Activated naive CD8-positive, alpha-beta T cell treated with anti-CD3 and anti-CD28 coated beads for 36 hours (primary cell): ENCODE results near the gene GSG1L. TPM values are rescaled to one million over a fixed set of nuclear protein-coding genes. Genes with fewer than 3 reads are reported as not detected.

ENCODE experiments used
- DNase-seq: peaks from one replicate; pipeline ENCODE4 v3.0.0; 2021
- H3K27ac Mint-ChIP-seq: one replicate; pipeline ENCODE4 v1.8.0; 2022; ENCODE audit warnings: mild to moderate bottlenecking, moderate library complexity, mixed read lengths
- H3K27me3 Mint-ChIP-seq: one replicate; pipeline ENCODE4 v1.8.0; 2022; ENCODE audit warnings: mild to moderate bottlenecking, mixed read lengths
- H3K36me3 Mint-ChIP-seq: one replicate; pipeline ENCODE4 v1.8.0; 2021; ENCODE audit warnings: mild to moderate bottlenecking, mixed read lengths
- H3K4me1 Mint-ChIP-seq: one replicate; pipeline ENCODE4 v1.8.0; 2021; ENCODE audit warnings: mixed read lengths
- H3K4me3 Mint-ChIP-seq: one replicate; pipeline ENCODE4 v1.8.0; 2022; ENCODE audit warnings: mild to moderate bottlenecking, moderate library complexity, mixed read lengths
- H3K9me3 Mint-ChIP-seq: one replicate; pipeline ENCODE4 v1.8.0; 2022; ENCODE audit warnings: mixed read lengths
- total RNA-seq, 2 experiments: library from RNA; stranded (reverse); gene quantifications; one replicate each; pipeline ENCODE4 v1.2.3, GENCODE V29; 2021

Gene GSG1L
- total RNA-seq, 2 experiments from 2014 or later = not detected

DNA sequence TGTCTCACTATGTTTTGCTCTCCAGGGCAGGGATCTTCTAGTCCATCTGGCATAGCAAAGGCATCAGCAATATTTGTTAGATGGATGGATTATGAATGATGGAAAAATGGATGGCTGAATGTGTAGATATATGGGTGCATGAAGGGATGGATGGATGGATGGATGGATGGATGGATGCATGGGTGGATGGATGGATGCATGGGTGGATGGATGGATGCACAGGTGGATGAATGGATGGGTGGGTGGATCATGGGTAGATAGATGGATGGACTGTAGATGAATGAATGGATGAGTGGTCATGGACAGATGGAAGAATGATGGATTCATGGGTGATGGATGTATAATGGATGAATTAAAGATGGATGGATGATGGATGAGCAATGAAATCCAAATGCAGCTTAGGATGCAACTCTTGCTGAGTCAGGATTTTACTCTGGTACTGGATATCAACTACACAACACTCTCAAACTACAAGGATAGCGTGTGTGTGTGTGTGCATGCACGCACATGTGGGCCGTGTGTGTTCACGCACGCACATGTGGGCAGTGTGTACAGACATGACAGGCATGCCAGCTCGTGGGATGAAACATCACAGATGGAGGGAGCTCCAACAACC is 34.0 kb downstream of the GSG1L start:
- H3K4me3 Mint-ChIP-seq = no peak overlapping the region
- H3K36me3 Mint-ChIP-seq = peaks cover 1% of the 10 kb centered on the region
- no peaks in the 10 kb centered on the region for H3K4me1 Mint-ChIP-seq
- no peaks in the 10 kb centered on the region for H3K9me3 Mint-ChIP-seq
- peaks cover 7% of the 10 kb centered on the region for H3K27me3 Mint-ChIP-seq
- no peak for DNase-seq
- no peak overlapping the region for H3K27ac Mint-ChIP-seq

DNA sequence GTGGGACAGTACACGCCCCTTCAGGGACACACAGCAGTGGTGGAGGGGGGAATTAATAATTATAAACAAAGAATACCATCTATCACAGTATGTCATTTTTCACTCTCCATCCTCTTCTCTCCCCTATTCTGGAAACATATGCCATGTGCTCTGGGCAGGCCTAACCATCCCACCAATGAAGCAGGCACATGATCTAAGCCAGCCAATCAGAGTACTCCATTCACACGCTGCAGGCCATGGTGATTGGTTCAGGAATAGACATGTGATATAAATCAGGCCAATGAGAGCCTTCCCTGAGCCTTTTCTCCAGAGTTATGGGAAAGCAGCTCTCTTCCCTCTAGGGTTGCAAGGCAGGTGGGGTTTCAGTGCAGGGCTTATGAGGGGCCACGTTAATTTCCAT is 36.5 kb downstream of the GSG1L start:
- Mint-ChIP-seq H3K4me3 (no peak overlapping the region), H3K36me3 (peaks cover 1% of the 10 kb centered on the region), H3K4me1 (no peaks in the 10 kb centered on the region), H3K27me3 (no peaks in the 10 kb centered on the region), H3K27ac (no peak overlapping the region), H3K9me3 (no peaks in the 10 kb centered on the region)
- DNase-seq = no peak

DNA sequence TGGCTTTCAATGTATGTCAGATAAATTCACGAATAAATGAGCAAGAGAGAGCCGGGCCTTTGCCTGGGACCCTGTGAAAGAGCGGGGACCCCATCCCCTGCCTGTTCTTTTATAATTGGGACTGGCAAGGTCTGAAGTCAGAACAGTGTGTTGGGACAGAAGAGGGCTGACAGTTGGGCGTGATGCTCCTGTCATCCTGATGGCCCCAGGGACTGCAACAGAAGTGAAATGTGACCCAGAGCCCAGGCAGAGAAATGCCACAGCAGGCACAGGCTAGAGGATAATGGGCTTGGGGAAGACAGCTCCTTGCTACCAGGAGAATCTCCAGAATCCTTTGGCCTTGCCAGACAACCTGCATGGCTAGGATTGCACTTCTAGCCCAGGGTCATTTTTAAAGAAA is 37.9 kb downstream of the GSG1L start:
- DNase-seq = no peak
- H3K27ac Mint-ChIP-seq = no peak overlapping the region
- no peak overlapping the region for H3K4me3 Mint-ChIP-seq
- H3K27me3 Mint-ChIP-seq = no peaks in the 10 kb centered on the region
- peaks cover 8% of the 10 kb centered on the region for H3K9me3 Mint-ChIP-seq
- no peaks in the 10 kb centered on the region for H3K4me1 Mint-ChIP-seq
- H3K36me3 Mint-ChIP-seq = peaks cover 1% of the 10 kb centered on the region

DNA sequence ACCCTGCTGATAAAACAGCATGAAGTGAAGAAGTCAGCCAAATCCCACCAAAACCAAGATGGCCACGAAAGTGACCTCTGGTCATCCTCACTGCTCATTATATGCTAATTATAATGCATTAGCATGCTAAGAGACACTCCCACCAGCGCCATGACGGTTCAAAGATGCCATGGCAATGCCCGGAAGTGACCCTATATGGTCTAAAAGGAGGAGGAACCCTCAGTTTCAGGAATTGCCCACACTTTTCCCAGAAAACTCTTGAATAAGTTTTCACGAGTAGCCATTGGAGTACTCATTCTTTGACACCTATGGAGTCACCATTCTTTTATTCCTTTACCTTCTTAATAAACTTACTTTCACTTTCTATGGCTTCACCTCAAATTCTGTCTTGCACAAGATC is 44.3 kb downstream of the GSG1L start:
- DNase-seq = no peak
- peaks cover 4% of the 10 kb centered on the region for H3K27me3 Mint-ChIP-seq
- H3K4me1 Mint-ChIP-seq = no peaks in the 10 kb centered on the region
- H3K27ac Mint-ChIP-seq = no peak overlapping the region
- H3K9me3 Mint-ChIP-seq = peaks cover 16% of the 10 kb centered on the region
- H3K4me3 Mint-ChIP-seq = no peak overlapping the region
- H3K36me3 Mint-ChIP-seq = no peaks in the 10 kb centered on the region

DNA sequence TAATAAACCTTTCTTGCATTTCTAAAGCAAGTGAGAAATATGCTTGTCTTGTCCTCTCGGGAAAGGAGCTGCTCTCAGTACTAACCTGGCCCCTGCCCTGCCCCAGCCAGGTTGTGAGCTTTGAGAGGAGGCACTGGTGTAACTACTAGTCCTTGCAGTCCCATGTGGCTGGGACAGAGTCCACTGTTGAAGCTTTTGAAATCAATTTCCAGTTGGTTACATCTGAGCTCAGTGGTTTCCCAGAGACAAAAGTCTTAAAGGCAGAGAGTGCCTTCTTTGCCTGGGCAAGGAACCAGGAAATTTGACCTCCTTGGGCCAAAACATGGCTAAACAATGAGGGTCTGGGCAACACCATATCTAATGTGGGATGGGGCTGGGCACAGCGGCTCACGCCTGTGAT is 48.7 kb downstream of the GSG1L start:
- peaks cover 6% of the 10 kb centered on the region for H3K9me3 Mint-ChIP-seq
- H3K27ac Mint-ChIP-seq = no peak overlapping the region
- H3K27me3 Mint-ChIP-seq = peaks cover 20% of the 10 kb centered on the region
- no peak overlapping the region for H3K4me3 Mint-ChIP-seq
- H3K36me3 Mint-ChIP-seq = no peaks in the 10 kb centered on the region
- H3K4me1 Mint-ChIP-seq = no peaks in the 10 kb centered on the region
- no peak for DNase-seq

DNA sequence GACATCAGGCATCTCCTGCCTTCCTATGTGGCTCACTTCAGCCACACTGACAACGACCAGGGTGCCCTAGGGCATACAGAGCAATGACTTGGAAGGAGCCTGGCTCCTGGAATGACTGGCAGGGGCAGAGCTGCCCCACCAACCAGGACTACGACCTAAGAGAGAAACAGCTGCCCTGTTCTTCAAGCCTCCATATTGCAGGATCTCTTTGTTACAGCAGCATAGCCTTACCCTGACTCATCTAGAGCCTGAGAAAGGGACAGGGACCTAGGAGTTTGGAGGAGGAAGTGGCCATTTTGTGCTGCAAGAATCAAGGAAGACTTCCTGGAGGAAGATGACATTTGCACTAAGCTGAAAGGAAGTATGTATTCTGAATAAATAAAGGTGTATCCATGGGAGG is 49.6 kb downstream of the GSG1L start:
- Mint-ChIP-seq H3K9me3 (peaks cover 5% of the 10 kb centered on the region), H3K4me1 (no peaks in the 10 kb centered on the region), H3K27me3 (peaks cover 22% of the 10 kb centered on the region), H3K27ac (no peak overlapping the region), H3K4me3 (no peak overlapping the region), H3K36me3 (no peaks in the 10 kb centered on the region)
- no peak for DNase-seq

DNA sequence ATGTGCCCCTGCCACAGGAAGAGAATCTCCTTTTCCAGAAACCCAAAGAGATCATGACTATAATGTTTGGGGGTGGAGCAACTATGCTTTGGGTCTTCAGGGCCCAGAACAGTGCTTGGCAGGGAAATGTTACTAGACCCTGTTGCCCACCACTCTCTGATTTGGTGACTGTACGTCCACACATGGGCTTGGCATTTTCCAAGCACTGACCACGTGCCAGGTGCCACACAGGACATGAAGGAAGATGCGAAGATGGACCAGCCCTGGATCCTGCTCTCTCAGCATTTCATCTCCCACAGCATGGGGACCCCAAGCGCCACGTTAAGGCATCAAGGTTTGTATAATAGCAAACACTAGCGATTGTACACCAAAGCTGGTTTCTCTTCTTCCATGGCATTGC is 50.1 kb downstream of the GSG1L start:
- Mint-ChIP-seq H3K27me3 (peaks cover 22% of the 10 kb centered on the region), H3K9me3 (peaks cover under 1% of the 10 kb centered on the region), H3K36me3 (no peaks in the 10 kb centered on the region), H3K4me3 (no peak overlapping the region), H3K27ac (no peak overlapping the region), H3K4me1 (no peaks in the 10 kb centered on the region)
- DNase-seq = no peak

DNA sequence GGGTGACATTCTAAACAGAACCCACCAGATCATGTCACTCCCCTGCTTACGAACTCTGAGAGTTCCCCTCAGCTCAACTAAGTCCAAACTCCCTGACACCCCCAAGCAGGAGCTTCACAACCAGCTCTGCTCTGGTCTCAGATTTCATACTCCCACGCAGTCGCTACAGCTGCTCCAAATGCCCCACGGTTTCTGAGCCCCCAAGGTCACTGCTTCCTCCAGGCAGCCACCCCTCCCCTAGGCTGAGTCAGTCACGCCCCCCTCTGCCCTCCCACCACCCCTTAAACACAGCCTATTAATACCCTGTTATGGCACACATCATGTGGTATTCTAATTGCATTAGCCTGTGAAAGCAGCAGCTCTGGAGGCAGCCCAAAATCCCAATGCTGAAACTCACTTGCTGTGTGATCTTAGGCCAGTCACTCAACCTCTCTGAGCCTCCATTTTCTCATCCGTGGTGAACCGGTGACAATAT is 51.5 kb downstream of the GSG1L start:
- no peaks in the 10 kb centered on the region for H3K36me3 Mint-ChIP-seq
- no peaks in the 10 kb centered on the region for H3K9me3 Mint-ChIP-seq
- no peak for DNase-seq
- no peak overlapping the region for H3K4me3 Mint-ChIP-seq
- H3K27me3 Mint-ChIP-seq = peaks cover 22% of the 10 kb centered on the region
- no peaks in the 10 kb centered on the region for H3K4me1 Mint-ChIP-seq
- no peak overlapping the region for H3K27ac Mint-ChIP-seq

DNA sequence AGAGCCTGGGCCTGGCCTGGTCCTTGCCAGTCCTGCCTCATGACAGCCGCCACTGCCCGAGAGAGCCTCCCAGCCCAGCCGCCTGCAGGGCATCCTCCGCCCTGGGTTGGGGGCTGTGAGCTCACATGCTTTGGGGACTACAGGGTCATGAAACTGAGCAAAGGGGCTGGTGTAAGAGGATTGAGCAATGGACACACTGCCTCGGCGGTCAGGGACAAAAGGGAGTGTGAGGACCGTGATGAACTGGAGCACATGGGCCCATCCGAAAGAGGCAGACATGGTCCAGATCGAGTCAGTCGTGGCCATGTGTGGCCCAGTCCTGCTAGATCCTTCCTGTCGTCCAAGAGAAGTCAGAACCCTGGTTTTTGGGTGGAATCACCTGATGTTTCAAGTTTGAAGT is 52.3 kb downstream of the GSG1L start:
- Mint-ChIP-seq H3K27me3 (peaks cover 18% of the 10 kb centered on the region), H3K4me3 (no peak overlapping the region), H3K9me3 (no peaks in the 10 kb centered on the region), H3K27ac (no peak overlapping the region), H3K4me1 (no peaks in the 10 kb centered on the region), H3K36me3 (no peaks in the 10 kb centered on the region)
- no peak for DNase-seq

DNA sequence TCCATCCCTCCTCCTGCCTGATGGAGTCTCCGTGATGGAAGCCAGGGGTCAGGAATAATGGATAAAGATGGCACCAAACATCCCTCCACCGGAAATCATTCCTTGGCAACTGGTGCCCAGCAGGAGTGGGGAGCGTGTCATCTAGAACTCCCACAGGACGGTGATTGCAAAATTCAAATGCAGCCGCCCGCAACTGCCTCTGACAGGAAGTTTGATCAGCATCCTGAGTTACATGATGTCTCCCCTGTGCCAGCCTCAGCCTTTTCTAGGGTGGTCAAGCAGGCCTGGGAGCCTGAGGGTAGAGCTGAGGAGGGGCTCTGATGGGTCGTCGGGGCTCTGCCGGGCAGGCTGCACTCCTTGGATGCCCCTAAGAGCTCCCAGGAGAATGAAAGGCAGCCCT is 52.8 kb downstream of the GSG1L start:
- Mint-ChIP-seq H3K9me3 (no peaks in the 10 kb centered on the region), H3K27me3 (peaks cover 18% of the 10 kb centered on the region), H3K4me1 (no peaks in the 10 kb centered on the region), H3K27ac (no peak overlapping the region), H3K4me3 (no peak overlapping the region), H3K36me3 (no peaks in the 10 kb centered on the region)
- no peak for DNase-seq

DNA sequence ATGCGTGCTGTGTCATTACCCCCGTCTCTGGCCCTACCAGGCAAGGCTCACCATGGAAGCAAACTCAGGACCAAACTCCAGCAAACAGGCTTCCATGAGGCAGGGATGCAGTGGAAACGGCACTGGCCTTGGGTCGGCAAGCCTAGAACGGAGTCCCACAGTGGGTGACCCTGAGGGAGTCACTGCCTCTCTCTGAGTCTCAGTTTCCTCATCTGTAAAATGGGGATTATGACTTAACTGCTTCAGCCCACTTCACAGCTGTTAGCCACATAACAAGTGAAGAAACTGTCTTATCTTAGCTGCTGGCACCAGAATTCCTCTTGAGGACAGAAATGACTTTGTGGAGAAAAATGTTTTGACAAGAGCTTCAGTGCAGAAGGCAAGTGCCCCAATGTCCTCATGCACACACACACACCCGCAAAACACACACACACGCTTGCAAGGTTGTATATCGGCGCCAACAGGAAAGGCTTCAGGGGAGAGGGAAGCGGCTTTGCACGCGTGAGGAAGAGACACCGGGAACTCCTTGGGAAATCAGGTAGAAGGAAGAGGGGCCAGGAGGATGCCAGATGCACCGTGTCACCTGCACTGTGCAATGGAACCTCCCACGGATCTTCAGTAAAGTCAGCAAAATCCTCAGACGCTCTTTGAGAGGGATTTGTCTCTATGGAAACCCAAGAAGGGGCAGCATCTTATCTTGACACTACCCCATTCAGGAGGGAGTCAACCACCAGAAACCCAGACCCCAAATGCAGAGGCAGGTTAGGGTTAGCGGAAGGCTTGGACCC is 53.7 kb downstream of the GSG1L start:
- Mint-ChIP-seq H3K4me3 (no peak overlapping the region), H3K4me1 (no peaks in the 10 kb centered on the region), H3K27ac (no peak overlapping the region), H3K27me3 (peaks cover 18% of the 10 kb centered on the region), H3K9me3 (no peaks in the 10 kb centered on the region), H3K36me3 (no peaks in the 10 kb centered on the region)
- DNase-seq = no peak

DNA sequence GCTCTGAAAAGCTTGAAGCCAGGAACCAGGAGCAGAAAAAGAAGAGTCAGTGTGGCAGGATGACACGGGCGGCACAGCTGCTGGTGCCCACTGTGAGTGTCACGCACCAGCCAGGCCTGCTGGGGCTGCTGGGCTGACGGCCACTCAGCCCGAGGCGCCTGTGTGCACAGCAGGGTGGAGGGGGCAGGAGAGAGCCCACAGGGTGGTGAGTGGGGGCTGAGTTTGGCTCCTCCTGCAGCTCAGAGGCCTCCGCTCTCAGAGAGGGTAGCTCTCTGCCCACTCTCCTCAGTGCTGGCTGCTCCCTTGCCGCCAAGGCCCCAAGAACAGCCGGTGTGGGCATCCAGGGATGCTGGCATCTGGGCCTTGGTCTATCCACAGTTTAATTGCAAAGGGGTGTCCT is 59.6 kb downstream of the GSG1L start:
- H3K27ac Mint-ChIP-seq = no peak overlapping the region

DNA sequence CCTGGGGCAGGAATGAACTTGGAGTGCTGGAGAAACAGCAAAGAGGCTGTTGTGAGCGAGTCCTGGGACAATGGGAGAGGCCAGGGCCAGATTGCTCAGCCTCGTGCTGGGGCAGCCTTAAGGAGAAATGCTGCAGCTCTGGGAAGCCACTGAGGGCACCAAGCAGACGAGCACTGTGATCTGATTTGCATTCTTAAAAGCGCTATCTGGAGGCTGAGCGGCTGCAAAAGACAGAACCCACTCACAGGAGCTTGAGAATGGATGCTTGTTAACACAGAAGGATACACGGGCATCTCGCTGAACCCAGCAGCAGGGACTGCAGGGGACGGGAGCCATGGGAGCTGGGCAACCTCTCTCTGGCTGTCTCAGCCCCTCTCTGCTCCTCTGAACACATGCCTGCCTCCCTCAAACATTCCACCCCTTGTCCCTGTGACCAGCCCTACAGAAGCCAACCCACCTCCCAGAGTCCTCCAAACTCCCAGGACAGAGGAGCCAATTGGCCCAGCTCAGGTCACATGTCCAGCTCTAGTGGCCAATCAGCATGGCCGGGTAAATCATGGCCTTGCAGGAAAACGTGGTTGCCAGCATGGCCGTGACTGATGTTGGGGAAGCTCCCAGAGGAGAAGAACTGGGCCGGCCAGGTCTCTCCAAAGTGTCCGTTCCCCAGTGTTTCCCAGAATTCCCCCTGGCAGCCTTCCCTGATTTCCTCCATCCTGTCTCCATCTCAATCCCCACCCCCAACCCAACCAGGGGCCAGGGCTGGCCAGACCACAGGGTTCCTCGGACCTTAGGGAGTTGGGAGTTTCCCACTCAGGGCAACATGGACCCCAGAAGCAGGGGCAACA is 60.3 kb downstream of the GSG1L start:
- H3K27ac Mint-ChIP-seq = no peak overlapping the region
- DNase-seq = no peak
- H3K4me3 Mint-ChIP-seq = no peak overlapping the region
- no peaks in the 10 kb centered on the region for H3K9me3 Mint-ChIP-seq
- no peaks in the 10 kb centered on the region for H3K27me3 Mint-ChIP-seq
- no peaks in the 10 kb centered on the region for H3K4me1 Mint-ChIP-seq
- no peaks in the 10 kb centered on the region for H3K36me3 Mint-ChIP-seq

More for the DNA sequence above, 59.6 kb downstream of the GSG1L start:
- Mint-ChIP-seq H3K36me3 (no peaks in the 10 kb centered on the region), H3K4me1 (no peaks in the 10 kb centered on the region), H3K4me3 (no peak overlapping the region), H3K9me3 (no peaks in the 10 kb centered on the region), H3K27me3 (no peaks in the 10 kb centered on the region)
- DNase-seq = no peak

DNA sequence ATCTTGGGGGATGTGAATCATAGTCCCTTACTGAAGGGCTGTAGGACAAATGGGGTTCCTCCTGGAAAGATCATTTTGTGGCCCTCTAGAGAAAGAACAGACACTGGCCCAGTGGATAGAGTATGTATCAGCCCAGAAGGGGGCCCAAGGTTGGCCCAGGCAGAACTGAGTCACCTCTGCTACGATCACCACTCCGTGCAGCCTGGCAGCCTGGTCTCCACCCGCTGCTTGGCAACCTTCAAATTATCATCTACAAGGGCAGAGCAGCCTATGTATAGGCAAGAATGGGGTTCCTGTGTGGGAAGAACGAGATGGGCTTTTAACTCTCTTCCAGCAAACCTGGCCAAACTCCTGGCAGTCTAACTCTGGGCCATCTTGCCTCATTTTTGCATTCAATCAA is 61.9 kb downstream of the GSG1L start:
- no peaks in the 10 kb centered on the region for H3K27me3 Mint-ChIP-seq
- no peaks in the 10 kb centered on the region for H3K4me1 Mint-ChIP-seq
- no peaks in the 10 kb centered on the region for H3K36me3 Mint-ChIP-seq
- no peaks in the 10 kb centered on the region for H3K9me3 Mint-ChIP-seq
- H3K4me3 Mint-ChIP-seq = no peak overlapping the region
- H3K27ac Mint-ChIP-seq = no peak overlapping the region
- DNase-seq = no peak

DNA sequence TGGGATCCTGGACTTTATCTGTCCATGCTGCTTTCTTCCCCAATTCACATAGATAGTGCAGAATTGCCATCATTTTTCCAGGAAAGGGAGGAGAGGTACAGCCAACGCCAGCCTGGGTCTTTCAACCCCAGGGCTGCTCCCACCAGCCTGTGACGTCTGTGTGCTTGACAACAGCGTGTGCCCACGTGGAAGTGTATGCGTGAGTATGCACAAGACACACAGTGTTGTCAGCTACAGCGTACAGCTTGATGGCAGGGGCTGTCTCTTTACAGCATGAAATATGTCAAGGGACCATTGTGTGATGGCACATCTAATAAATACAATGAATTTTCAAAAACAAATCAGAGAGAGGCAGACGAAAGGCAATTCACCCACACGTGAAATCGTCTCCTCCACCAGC is 62.3 kb downstream of the GSG1L start:
- no peak for DNase-seq
- Mint-ChIP-seq H3K9me3 (no peaks in the 10 kb centered on the region), H3K4me3 (no peak overlapping the region), H3K36me3 (no peaks in the 10 kb centered on the region), H3K27me3 (no peaks in the 10 kb centered on the region), H3K4me1 (peaks cover under 1% of the 10 kb centered on the region), H3K27ac (no peak overlapping the region)
